HG03575 (cell line): ENCODE results near the gene PTPRU.

ENCODE experiments used
- ATAC-seq: cut with Tn5 transposase; IDR thresholded peaks from one replicate; pipeline ENCODE4 v1.9.1; 2021; ENCODE audit not compliant: unreplicated experiment, insufficient number of reproducible peaks, low FRiP score; ENCODE audit errors: extremely low read depth

PTPRU gene

GRCh38 chr1:29322861-29323585 is 86.7 kb downstream of the PTPRU start:
- ATAC-seq, result no peak

DNA sequence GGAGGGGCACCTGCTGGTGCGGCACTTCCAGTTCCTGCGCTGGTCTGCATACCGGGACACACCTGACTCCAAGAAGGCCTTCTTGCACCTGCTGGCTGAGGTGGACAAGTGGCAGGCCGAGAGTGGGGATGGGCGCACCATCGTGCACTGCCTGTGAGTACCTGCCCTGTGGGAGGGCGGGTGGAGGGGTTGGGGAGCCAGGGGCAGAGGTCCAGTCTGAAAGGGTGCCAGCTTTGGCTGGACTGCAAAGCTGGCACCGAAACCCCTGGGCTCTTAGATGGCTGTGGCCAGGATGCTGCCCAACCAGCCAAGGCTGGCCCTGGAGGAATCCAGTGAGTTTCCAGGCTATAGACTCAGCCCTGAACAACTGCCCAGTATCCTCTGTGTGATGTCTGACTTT is 87.3 kb downstream of the PTPRU start:
- ATAC-seq, result no peak

- ATAC-seq, result no peak
Observed at GRCh38 chr1:29324202-29324601, 87.9 kb downstream of the PTPRU start.

- no peak for ATAC-seq
Observed at GRCh38 chr1:29324771-29325351, 88.5 kb downstream of the PTPRU start.

- ATAC-seq, result no peak
Observed at GRCh38 chr1:29325675-29326074, 89.4 kb downstream of the PTPRU start.

- ATAC-seq, result no peak
Observed at GRCh38 chr1:29326123-29326522, 89.8 kb downstream of the PTPRU start.

GRCh38 chr1:29327223-29327935 is 91.1 kb downstream of the PTPRU start:
- no peak for ATAC-seq

GRCh38 chr1:29329022-29329775 is 92.9 kb downstream of the PTPRU start:
- ATAC-seq, result no peak

DNA sequence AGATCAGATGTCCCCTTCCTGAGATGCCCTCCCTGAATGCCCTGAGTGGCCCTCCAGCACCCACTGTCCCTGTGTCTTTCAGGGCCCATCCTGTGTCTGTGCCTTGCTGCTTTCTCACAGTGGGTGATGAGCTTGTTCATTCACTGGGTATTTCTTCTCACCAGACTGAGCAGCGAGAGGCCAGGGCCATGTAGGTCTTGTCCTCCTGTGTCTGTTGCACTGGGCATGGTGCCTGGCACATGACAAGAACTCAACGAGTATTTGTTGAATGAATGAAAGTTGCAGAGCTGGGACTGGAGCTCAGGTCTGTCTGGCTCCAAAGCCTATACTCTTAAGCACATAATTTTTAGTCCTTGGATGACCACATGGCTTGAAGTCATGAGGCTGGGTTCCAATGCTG is 93.8 kb downstream of the PTPRU start:
- no peak for ATAC-seq

- ATAC-seq, result no peak
Observed at GRCh38 chr1:29330856-29331255, 94.5 kb downstream of the PTPRU start.

GRCh38 chr1:29331309-29331708 is 95.0 kb downstream of the PTPRU start:
- ATAC-seq, result no peak

- no peak for ATAC-seq
Observed at GRCh38 chr1:29331729-29332128, 95.4 kb downstream of the PTPRU start.

DNA sequence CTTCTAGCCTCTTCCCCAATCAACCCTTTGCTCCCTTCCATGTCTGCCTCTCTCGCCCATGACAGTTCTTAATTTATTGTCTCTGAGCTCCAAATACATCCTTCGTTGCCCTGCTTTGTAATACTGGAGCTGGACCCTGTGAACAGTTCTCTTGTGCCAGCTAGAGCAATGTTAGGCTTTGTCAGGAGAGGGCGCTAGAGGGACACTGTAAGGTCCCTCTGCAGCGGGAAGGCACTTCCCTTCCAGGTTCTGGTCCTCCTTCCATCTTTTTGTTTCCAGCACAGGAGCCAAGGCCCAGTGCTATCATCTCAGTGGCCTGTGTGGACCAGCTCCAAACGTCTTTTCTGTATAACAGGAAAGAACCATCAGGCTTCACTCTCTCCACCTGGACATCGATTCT is 95.9 kb downstream of the PTPRU start:
- no peak for ATAC-seq

DNA sequence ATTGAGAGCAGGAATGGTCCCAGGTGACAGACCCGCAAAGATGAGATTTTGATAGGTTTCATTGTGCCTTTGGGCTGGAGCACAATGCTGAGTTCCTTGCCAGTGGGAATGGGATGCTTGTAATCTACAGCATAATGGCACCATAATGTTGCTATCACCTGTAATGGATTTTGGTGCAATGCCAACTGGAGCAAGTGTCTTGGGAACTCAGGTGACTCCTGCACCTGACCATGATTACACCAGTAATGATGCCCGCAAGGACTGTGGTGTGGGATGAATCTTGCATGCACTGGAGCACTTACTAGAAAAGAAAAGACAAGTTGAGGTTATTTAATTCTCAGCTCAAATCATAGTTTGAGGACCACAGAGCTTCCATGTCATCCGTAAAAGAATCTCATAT is 96.7 kb downstream of the PTPRU start:
- ATAC-seq, result no peak

DNA sequence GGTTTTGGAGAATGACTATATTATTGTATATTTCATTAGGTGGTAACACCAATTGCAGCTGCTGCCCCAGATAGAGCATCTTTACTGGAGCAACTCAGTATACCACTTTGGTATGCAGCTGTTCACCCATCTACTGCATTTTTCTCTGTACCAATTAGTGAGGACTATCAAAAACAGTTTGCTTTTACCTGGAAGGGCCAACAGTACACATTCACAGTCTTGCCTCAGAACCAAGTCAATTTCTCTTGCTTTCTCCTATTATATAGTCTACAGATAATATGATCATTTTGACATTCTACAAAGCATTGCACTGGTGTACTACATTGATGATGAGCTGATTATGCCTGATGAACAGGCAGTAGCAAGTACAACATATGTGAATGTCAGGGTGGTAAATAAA is 99.3 kb downstream of the PTPRU start:
- no peak for ATAC-seq

- ATAC-seq, result no peak
Observed at GRCh38 chr1:29338908-29339575, 102.7 kb downstream of the PTPRU start.

DNA sequence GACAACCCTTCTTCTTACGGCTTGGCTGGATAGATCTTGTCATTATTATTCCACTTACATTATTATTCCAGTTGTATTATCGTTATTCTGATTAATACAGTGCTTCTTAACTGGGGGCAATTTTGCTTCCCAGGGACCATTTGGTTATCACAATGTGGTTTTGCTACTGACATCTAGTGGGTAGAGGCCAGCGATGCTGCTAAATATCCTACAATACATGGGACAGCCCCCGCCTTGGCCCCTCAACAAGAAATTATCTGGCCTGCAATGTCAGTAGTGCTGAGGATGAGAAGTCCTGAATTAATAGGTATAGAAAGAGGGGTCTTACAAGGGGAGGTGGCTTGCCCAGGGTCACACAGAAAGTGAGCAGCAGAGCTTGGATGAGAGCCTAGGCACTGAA is 105.6 kb downstream of the PTPRU start:
- no peak for ATAC-seq

- no peak for ATAC-seq
Observed at GRCh38 chr1:29342351-29342750, 106.0 kb downstream of the PTPRU start.

- ATAC-seq, result no peak
Observed at GRCh38 chr1:29342983-29343382, 106.7 kb downstream of the PTPRU start.
